Right lung (tissue), 5 donors: ENCODE results near the gene GRIK2. TPM values are rescaled to one million over a fixed set of nuclear protein-coding genes. Genes with fewer than 3 reads are reported as not detected.
"Not testable (repeated sequence)": the region's sequence is repeated elsewhere in the genome, so short reads cannot be mapped to it uniquely, and the experiment has no call there.

Source experiments
- DNase-seq, 2 donors: peaks; one replicate each; pipeline ENCODE4 v3.0.0-alpha.2; 2013
- polyA plus RNA-seq, 5 donors: library from polyadenylated mRNA; unstranded; fragments of 120-200 nt; gene quantifications; one replicate each; pipeline versions ENCODE4 v1.2.1 to v1.2.3, GENCODE V29; 2013; ENCODE audit warnings: inconsistent platforms in 1 of 5, low replicate concordance in 1 of 5; ENCODE audit not compliant: insufficient read length in 5 of 5, insufficient read depth in 1 of 5

Gene GRIK2
- polyA plus RNA-seq, 5 donors = 0.58 to 0.90 (median 0.69) TPM

- DNase-seq = no peak
These were observed 239.6 kb downstream of the GRIK2 start for GRCh38 chr6:101633081-101633480.

- DNase-seq = not testable (repeated sequence)
These were observed 245.4 kb downstream of the GRIK2 start for GRCh38 chr6:101638865-101639264.

GRCh38 chr6:101640131-101640530 lies 246.6 kb downstream of the GRIK2 start:
- no peak for DNase-seq

DNA sequence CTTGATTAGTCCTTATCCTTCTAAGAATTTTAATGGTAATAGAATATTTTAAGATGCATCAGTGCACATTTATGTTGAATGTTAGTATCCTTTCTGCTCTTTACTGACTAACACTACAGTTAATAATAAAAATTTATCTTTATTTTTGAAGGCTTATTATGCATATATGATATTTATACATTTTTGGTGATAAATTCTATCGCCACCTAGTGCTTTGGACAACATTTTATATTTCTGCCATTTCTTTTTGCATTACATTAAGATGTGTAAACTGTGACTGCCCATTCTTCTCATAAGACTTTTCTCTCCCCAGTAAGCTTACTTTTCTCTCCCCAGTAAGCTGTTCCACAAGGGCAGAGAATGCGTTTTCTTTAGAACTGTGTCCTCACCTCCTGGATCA lies 252.3 kb downstream of the GRIK2 start:
- no peak for DNase-seq

DNA sequence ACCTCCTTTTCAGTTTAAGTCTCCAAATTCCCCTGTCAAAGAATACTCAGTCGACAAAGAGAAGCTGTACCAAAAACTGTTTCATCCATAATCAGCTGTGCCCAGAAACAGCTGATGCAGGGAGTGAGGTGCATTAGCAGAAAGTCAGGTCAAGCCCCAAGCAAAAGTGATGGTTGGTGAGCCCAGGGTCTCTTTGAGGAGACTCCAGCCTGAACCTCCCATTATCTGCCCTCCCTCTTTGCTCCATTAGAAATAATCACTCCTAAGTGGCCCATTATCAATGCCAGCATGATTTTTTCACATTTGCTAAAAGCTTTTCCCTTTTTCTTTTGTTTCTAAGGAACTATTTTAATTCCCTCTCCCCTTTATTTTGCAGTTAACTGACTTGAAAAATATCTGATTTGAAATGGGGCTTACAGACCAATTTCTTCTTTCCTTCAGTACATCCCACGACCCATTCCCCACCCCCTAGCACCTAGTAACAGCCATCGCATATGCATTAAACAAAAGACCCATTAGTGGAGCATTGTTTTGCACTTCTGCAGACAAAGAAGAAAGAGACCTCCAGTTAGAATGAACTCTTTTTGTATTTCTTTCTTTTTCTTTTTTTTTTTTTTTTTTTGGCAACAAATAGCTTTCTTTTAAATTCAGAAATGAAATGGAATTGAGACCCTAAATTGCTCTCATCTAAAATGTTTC lies 257.0 kb downstream of the GRIK2 start:
- DNase-seq = no peak

DNA sequence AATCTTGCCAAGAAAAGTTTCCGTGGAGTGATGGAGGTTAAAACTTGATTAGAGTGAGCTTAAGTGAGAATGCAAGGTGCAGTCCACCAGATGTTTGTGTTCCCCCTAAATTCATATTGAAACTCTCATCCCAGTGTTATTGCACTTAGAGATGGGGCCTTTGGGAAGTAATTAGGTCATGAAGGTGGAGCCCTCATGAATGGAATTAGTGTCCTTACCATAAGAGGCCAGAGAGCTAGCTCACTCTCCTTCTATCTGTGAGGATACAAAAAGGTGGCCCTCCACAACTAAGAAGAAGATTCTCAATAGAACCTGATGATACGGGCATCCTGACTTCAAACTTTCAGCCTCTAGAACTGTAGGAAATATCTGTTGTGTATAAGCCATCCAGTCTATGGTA lies 258.6 kb downstream of the GRIK2 start:
- DNase-seq = no peak

GRCh38 chr6:101655109-101655508 lies 261.6 kb downstream of the GRIK2 start:
- DNase-seq = no peak

DNA sequence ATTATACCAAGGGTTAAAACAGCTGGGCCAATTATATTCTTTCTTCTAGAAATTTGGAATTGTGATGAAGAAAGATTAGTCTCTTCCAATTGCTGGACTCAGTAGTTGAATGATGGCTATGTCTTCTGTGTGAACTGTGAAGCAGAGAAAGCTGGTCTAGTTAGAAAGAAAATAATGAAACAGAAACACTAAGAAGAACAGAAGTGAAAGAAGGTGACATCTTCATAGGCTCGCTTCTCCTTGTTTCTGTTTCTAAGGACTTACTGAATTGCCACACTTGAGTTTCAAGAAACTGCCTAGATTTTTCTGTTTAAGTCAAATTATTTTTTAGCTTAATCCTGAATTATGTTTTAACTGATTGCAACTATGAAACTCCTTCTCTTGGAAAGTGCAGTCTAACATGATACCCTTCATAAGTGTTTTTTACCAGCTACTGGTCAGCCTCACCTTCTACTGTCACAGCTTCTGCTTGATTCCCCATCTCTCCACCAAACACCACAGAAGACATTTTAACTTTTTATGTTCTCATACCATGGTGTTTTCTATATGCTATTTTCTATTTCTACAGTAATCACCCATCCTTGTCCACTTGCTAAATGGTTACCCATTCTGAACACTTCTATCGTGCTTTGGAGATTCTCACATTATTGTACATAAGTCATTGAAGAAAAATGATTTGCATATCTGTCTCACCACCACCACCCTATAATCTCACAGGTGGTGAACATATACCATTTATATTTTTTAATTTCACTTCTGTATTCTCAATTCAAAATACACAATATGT lies 268.8 kb downstream of the GRIK2 start:
- DNase-seq = no peak

DNA sequence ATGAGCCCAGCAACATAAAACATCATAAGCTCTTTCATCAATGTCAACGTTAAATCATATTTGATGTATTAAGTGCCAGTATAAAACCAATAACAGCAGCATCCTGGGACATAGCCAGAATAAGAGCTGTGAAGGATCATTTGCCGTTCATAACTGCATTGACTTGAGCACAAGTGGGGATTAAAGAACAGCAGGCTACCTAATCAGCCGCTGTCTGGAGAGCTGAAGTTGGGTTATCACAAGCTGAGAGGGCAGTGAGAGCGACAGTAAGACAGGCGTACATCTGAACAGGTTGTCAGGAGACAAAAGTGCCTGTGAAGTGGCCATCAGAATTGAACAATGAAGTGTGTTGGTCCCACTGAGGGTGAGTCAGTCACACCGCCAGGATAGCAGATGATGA lies 269.6 kb downstream of the GRIK2 start:
- no peak for DNase-seq

DNA sequence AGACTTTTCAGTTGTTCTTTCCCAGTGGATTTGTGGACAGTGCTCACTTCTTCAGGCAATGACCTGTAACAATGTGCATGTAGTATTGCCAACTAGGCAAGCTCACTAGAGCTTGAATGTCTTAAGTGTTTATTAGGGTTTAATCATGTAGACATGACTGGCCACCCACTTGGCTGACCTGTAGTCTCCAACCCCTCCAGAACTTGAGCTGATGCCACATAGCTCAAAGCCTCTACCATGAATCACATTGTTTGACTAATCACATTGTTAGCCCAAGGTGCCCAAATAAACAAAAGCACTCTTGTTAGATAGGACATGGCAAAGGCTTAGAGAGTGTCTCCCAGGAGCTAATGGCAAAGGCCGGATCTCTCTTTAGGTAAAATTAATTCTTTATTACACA lies 272.7 kb downstream of the GRIK2 start:
- no peak for DNase-seq

DNA sequence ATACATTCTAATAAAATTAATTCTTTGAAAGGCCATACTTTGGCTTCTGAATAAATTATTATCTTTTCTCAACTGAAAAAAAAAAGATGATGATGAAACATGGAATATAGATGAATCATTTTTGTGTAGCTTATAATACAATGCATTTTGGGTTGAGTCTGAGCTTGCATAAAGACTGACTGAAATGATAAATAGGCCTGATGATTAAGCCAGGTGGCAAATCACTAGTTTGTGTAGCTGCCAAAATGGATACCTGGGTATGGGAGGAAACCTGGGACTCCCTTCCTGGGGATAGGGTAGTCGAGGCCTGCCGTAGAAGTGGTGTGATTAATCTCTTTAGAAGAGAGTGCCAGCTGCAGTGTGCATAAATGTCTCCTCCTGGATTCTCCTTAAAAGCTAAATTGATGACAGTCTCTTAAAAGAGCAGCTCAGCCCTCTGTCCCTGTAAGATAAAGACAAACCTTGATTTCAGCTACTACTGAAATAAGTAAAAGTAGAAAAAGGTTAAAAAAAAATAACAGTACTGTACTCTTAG lies 275.1 kb downstream of the GRIK2 start:
- DNase-seq = no peak

DNA sequence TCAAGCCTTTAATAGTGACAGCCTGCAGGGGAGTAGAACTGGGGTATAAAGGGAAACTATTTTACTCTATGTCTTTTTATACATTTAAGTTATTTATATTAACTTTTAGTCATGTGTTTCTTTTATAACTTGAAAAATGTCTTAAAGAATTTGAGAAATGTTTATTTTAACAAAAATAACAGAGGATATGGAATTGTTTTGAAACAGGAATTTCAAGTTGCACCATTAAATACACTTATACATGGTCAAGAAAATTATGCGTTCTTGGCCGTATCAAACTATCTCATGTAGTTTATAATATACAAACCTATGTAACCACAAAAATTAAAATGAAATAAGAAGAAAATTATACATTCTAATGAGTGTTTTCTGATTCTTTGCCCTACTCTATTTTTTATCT lies 282.7 kb downstream of the GRIK2 start:
- DNase-seq = no peak

DNA sequence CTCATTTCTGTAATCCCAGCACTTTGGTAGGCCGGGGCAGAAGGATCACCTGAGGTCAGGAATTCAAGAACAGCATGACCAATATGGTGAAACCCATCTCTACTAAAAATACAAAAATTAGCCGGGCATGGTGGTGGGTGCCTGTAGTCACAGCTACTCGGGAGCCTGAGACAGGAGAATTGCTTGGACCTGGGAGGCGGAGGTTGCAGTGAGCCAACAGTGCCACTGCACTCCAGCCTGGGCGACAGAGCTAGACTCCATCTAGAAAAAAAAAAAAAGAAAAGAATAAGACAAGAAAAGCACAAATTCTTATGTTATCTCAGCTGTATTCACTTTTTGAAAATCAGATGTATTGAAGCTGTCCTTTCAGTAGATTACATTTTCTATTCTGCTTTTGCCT lies 289.4 kb downstream of the GRIK2 start:
- no peak for DNase-seq

DNA sequence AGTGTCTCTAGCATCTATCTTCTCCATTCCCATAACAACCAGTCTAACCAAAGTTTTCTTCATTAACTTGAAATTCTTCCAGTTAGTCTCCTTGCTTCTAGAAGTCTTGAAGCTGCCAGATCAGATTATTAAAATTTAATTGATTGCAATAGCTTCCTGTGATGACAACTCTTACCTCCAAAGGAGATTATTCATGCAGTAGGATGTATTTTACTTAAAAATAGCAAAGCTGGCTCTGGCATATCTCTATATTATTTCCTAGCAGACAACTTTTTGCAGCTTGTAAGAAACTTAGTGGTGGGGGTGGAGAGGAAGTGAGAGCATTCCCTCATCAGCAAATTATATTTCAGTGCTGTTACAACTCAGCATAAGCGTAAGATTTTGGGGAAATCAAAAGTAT lies 290.4 kb downstream of the GRIK2 start:
- no peak for DNase-seq

DNA sequence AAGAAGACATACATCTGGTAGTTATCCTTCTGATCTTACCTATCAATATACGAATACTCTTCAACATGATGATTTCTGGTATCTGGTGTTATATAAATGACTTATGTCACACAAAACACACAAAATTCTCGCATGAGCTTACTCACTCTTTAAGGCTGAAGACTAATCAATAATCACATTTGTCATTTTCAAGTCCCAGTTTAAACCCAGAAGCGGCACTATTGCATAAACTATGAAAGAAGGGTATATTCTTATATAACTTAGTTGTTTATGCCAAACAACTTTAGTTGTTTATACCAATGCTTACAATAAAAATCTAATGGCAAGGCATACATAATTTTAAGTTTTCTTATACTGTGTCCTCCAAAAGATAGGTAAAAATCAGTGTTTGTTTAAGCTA lies 293.1 kb downstream of the GRIK2 start:
- no peak for DNase-seq

GRCh38 chr6:101689156-101689555 lies 295.6 kb downstream of the GRIK2 start:
- DNase-seq = no peak

GRCh38 chr6:101689695-101690094 lies 296.2 kb downstream of the GRIK2 start:
- no peak for DNase-seq

GRCh38 chr6:101700655-101701054 lies 307.1 kb downstream of the GRIK2 start:
- no peak for DNase-seq

DNA sequence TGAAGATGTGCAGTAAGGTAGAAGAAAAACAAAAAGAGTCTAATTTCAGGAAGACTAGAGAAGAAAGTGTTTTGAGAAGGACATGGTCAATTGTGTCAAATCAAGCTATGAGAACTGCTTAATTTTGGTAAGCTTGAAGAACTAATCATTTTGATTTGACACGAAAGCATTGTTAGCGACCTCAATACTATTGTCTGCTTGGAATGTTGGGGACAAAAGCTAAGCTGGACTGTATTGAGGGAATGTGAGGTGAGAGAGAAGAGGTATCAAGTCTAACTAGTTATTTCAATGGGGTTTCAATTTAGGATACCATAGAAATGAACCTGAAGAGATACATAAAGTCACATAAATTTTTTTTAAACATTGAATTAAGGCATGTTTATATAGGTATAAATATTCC lies 309.8 kb downstream of the GRIK2 start:
- DNase-seq = no peak

DNA sequence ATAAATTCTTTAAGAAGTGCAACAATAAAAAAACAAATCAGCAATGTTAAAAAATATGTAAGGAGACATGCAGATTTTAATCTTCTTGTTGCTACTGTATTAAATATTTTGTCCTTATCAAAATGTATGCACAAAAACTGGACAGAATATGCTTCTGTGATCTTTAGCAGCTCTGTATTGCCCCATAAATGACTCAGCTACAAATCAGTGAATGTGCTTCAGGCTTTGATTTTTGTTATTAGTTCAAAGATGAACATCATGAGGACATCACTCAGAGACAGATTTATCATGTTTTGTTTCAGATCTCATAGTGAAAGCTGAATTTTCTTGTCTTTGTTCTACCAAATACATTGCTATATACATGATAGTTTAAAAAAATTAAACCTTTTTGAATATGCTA lies 312.4 kb downstream of the GRIK2 start:
- DNase-seq = no peak

DNA sequence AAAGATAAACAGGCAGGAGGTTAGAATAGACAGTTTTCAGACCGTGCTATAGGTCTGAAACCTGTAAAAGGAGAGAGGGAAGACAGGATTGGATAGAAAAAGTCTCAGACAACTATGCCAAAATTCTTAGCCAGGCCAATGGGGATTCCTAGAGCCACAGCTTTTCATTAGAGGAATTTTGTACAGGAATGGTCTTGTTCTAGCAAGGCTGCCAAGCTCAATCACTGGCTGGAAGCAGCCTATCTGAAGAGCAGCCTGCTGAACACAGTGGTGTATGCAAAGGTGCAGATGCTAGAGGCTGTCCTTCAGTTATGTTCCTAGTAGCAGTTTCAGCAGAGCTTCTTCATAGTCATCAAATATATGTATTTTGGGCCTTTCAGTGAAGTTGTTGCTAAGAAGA lies 313.1 kb downstream of the GRIK2 start:
- no peak for DNase-seq

DNA sequence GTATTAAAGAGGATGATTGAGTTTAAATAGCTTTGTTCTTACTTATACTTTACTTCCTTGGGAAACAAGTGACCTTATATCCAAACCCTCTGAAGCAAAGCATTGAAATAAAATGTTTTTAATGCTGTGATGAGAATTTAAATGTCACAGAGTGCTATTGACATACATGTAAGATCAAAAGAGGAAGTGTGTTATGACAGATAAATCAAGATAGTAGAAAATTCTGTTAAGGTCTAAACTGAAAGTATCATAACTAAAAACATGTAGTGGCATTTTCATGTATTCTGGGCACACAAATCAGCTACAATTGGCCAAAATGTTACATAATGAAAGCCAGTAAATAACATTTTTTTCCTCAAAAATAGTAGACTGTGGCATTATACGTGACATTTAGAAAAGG lies 318.0 kb downstream of the GRIK2 start:
- no peak for DNase-seq

- DNase-seq = no peak
These were observed 322.9 kb downstream of the GRIK2 start for GRCh38 chr6:101716387-101716786.
